ENCODE measurements around the gene HCN2. TPM values are rescaled to one million over a fixed set of nuclear protein-coding genes. Genes with fewer than 3 reads are reported as not detected.

HCN2 gene
- total and polyA plus RNA-seq, 2 of the 13 experiments (the other 11 are each of a cell fraction or from before 2014, with no cell fraction given) = 0.01 TPM; not detected in 1

- TF ChIP-seq TFDP2 (CRISPR knock-in tag; IDR thresholded peaks at IDR 0.05) (no peak), ATF5 (CRISPR knock-in tag; IDR thresholded peaks at IDR 0.05; ENCODE audit: low read depth) (no peak), SRY (CRISPR knock-in tag; IDR thresholded peaks at IDR 0.05) (no peak), PRPF4 (IDR thresholded peaks at IDR 0.05; ENCODE audit: low read depth, low read length, poor library complexity, severe bottlenecking) (no peak), MATR3 (CRISPR knock-in tag; IDR thresholded peaks at IDR 0.05) (no peak), ZSCAN25 (CRISPR knock-in tag; IDR thresholded peaks at IDR 0.05) (0 out of 2 replicates have a peak, but pooled peaks have one; percentile 10), UBTF (CRISPR knock-in tag; IDR thresholded peaks at IDR 0.05) (no peak), NCOA5 (CRISPR knock-in tag; IDR thresholded peaks at IDR 0.05) (no peak), EEA1 (CRISPR knock-in tag; IDR thresholded peaks at IDR 0.05; ENCODE audit: borderline replicate concordance) (no peak), XBP1 (CRISPR knock-in tag; IDR thresholded peaks at IDR 0.05) (no peak), GATA4 (IDR thresholded peaks at IDR 0.05; ENCODE audit: borderline replicate concordance, low read depth) (no peak), MLX (CRISPR knock-in tag; IDR thresholded peaks at IDR 0.05) (no peak), SMAD3 (CRISPR knock-in tag; IDR thresholded peaks at IDR 0.05) (no peak), MXD4 (CRISPR knock-in tag; IDR thresholded peaks at IDR 0.05) (peak; percentile 31; the same call in 1 of the 2 replicates), ZNF724P (CRISPR knock-in tag; IDR thresholded peaks at IDR 0.05; ENCODE audit: borderline replicate concordance) (0 out of 2 replicates have a peak, but pooled peaks have one; percentile 30), MIER3 (CRISPR knock-in tag; IDR thresholded peaks at IDR 0.05; ENCODE audit: borderline replicate concordance) (no peak; the same call in 1 of the 2 replicates), BRCA1 (CRISPR knock-in tag; IDR thresholded peaks at IDR 0.05) (no peak), REL (CRISPR knock-in tag; conservative IDR thresholded peaks at IDR 0.05) (no peak), ATF4 (CRISPR knock-in tag; IDR thresholded peaks at IDR 0.05) (no peak), TIGD3 (CRISPR knock-in tag; IDR thresholded peaks at IDR 0.05; ENCODE audit: borderline replicate concordance) (no peak), SMAD1 (CRISPR knock-in tag; IDR thresholded peaks at IDR 0.05; ENCODE audit: borderline replicate concordance, low read depth) (no peak), ZFP37 (CRISPR knock-in tag; IDR thresholded peaks at IDR 0.05; ENCODE audit: borderline replicate concordance) (no peak), CHCHD3 (CRISPR knock-in tag; IDR thresholded peaks at IDR 0.05) (no peak)
Measured at GRCh38 chr19:556611-557382, 32.9 kb upstream of the HCN2 start (continued).

Data from HepG2 (cell line).